HepG2 (cell line): ENCODE measurements around the gene MYH7B. TPM values are rescaled to one million over a fixed set of nuclear protein-coding genes. Genes with fewer than 3 reads are reported as not detected.

Experiments used
- ETV6 ChIP-seq: sonication (generic); formaldehyde crosslinking; conservative IDR thresholded peaks from 2 replicates; pipeline ENCODE4 v1.4.0; 2020; ENCODE audit warnings: missing genetic modification reagents
- MTA3 ChIP-seq: sonication (generic); formaldehyde crosslinking; IDR thresholded peaks from 2 replicates; pipeline ENCODE4 v1.4.0; 2020; ENCODE audit warnings: missing genetic modification reagents
- MZF1 ChIP-seq: sonication (generic); formaldehyde crosslinking; IDR thresholded peaks from 2 replicates; pipeline ENCODE4 v1.8.1; 2023; ENCODE audit warnings: mild to moderate bottlenecking, missing genetic modification reagents, borderline replicate concordance
- SMAD9 ChIP-seq: sonication (generic); formaldehyde crosslinking; IDR thresholded peaks from 2 replicates; pipeline ENCODE4 v1.5.1; 2020; ENCODE audit warnings: mild to moderate bottlenecking, missing genetic modification reagents
- SMC3 ChIP-seq: IDR thresholded peaks from 2 replicates; pipeline ENCODE4 v1.6.1; 2011; ENCODE audit warnings: low read length, improper control_type of control experiment
- TOE1 ChIP-seq: sonication (generic); formaldehyde crosslinking; IDR thresholded peaks from 2 replicates; pipeline ENCODE4 v1.4.0; 2020; ENCODE audit warnings: mild to moderate bottlenecking, missing genetic modification reagents
- ZNF12 ChIP-seq: sonication (generic); formaldehyde crosslinking; IDR thresholded peaks from 2 replicates; pipeline ENCODE4 v1.5.0; 2020; ENCODE audit warnings: missing genetic modification reagents
- ZNF562 ChIP-seq: sonication (generic); formaldehyde crosslinking; IDR thresholded peaks from 2 replicates; pipeline ENCODE4 v1.8.0; 2022; ENCODE audit warnings: missing genetic modification reagents, borderline replicate concordance
- ZNF773 ChIP-seq: sonication (generic); formaldehyde crosslinking; IDR thresholded peaks from 2 replicates; pipeline ENCODE4 v1.4.0; 2020; ENCODE audit warnings: missing genetic modification reagents, borderline replicate concordance
- ZNF883 ChIP-seq: sonication (generic); formaldehyde crosslinking; IDR thresholded peaks from 2 replicates; pipeline ENCODE4 v1.5.1; 2020; ENCODE audit warnings: mild to moderate bottlenecking, missing genetic modification reagents; ENCODE audit errors: not compliant biosample characterization
- ZSCAN21 ChIP-seq: sonication (generic); formaldehyde crosslinking; IDR thresholded peaks from 2 replicates; pipeline ENCODE4 v1.8.0; 2022; ENCODE audit warnings: mild to moderate bottlenecking, missing genetic modification reagents, moderate library complexity, borderline replicate concordance
- polyA plus RNA-seq, 8 experiments: library from polyadenylated mRNA; depleted of rRNA in 3 of 8; stranded (reverse) in 7 of 8; unstranded in 1 of 8; fragments of >200 nt; fragmentation: Illumina TruSeq in 4 of 8; extraction: Trizol in 4 of 8; gene quantifications; 2 replicates each; pipeline versions ENCODE4 v1.2.1 to v1.2.3, GENCODE V29; 2011 to 2016; ENCODE audit warnings: low read depth in 4 of 8, missing spikeins in 1 of 8, mixed read lengths in 1 of 8; ENCODE audit not compliant: insufficient read depth in 1 of 8
- total RNA-seq, 5 experiments: library from RNA; depleted of rRNA; stranded (reverse); fragments of >200 nt; fragmentation: Illumina TruSeq; extraction: Trizol; gene quantifications; 2 replicates each; pipeline ENCODE4 v1.2.3, GENCODE V29; 2016; ENCODE audit warnings: low read depth in 1 of 5
- TF ChIP-seq, protein P1 (sequence below): sonication (generic); formaldehyde crosslinking; conservative IDR thresholded peaks from 2 replicates; pipeline ENCODE4 v1.4.0; 2020; ENCODE audit warnings: missing genetic modification reagents
- TF ChIP-seq, protein P2 (sequence below): sonication (generic); formaldehyde crosslinking; IDR thresholded peaks from 2 replicates; pipeline ENCODE4 v1.4.0; 2020; ENCODE audit warnings: mild to moderate bottlenecking, missing genetic modification reagents
- TF ChIP-seq, protein P3 (sequence below): sonication (generic); formaldehyde crosslinking; IDR thresholded peaks from 2 replicates; pipeline ENCODE4 v1.8.1; 2022; ENCODE audit warnings: low read depth, mild to moderate bottlenecking, missing genetic modification reagents
- TF ChIP-seq, protein P4 (sequence below): sonication (generic); formaldehyde crosslinking; IDR thresholded peaks from 2 replicates; pipeline ENCODE4 v1.5.1; 2020; ENCODE audit warnings: missing genetic modification reagents, mild to moderate bottlenecking, borderline replicate concordance
- TF ChIP-seq, protein P5 (sequence below): sonication (generic); formaldehyde crosslinking; IDR thresholded peaks from 2 replicates; pipeline ENCODE4 v1.8.0; 2022; ENCODE audit warnings: missing genetic modification reagents, mild to moderate bottlenecking, moderate library complexity, borderline replicate concordance
- TF ChIP-seq, protein P6 (sequence below): sonication (generic); formaldehyde crosslinking; IDR thresholded peaks from 2 replicates; pipeline ENCODE4 v1.9.0; 2022; ENCODE audit warnings: missing genetic modification reagents, mild to moderate bottlenecking, borderline replicate concordance

MYH7B gene
- total and polyA plus RNA-seq, 2 of the 13 experiments (the other 11 are each of a cell fraction or from before 2014, with no cell fraction given): 0.05 to 0.20 TPM

DNA sequence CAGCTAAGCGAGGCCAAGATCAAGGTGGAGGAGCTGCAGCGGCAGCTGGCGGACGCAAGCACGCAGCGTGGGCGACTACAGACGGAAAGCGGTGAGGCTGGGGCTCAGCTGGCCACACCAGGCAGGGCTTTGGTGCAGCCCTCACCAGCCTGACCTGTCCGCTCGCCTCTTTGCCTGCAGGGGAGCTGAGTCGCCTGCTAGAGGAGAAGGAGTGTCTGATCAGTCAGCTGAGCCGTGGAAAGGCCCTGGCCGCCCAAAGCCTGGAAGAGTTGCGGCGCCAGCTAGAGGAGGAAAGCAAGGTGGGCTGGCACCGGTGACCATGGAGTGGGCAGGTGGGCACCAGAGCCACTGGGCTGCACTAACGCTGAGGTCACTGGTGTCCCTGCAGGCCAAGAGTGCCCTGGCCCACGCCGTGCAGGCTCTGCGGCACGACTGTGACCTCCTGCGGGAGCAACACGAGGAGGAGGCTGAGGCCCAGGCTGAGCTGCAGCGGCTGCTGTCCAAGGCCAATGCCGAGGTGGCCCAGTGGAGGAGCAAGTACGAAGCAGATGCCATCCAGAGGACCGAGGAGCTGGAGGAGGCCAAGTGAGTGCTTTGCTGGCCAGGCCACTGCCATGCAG is 42.8 kb downstream of the MYH7B start (continued):
- TF ChIP-seq, protein P1, sequence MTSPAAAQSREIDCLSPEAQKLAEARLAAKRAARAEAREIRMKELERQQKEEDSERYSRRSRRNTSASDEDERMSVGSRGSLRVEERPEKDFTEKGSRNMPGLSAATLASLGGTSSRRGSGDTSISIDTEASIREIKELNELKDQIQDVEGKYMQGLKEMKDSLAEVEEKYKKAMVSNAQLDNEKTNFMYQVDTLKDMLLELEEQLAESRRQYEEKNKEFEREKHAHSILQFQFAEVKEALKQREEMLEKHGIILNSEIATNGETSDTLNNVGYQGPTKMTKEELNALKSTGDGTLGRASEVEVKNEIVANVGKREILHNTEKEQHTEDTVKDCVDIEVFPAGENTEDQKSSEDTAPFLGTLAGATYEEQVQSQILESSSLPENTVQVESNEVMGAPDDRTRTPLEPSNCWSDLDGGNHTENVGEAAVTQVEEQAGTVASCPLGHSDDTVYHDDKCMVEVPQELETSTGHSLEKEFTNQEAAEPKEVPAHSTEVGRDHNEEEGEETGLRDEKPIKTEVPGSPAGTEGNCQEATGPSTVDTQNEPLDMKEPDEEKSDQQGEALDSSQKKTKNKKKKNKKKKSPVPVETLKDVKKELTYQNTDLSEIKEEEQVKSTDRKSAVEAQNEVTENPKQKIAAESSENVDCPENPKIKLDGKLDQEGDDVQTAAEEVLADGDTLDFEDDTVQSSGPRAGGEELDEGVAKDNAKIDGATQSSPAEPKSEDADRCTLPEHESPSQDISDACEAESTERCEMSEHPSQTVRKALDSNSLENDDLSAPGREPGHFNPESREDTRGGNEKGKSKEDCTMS (CRISPR knock-in tag): no peak
- TF ChIP-seq, protein P2, sequence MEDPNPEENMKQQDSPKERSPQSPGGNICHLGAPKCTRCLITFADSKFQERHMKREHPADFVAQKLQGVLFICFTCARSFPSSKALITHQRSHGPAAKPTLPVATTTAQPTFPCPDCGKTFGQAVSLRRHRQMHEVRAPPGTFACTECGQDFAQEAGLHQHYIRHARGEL: no peak
- TF ChIP-seq ZNF883 (CRISPR knock-in tag): no peak
- TF ChIP-seq, protein P3, sequence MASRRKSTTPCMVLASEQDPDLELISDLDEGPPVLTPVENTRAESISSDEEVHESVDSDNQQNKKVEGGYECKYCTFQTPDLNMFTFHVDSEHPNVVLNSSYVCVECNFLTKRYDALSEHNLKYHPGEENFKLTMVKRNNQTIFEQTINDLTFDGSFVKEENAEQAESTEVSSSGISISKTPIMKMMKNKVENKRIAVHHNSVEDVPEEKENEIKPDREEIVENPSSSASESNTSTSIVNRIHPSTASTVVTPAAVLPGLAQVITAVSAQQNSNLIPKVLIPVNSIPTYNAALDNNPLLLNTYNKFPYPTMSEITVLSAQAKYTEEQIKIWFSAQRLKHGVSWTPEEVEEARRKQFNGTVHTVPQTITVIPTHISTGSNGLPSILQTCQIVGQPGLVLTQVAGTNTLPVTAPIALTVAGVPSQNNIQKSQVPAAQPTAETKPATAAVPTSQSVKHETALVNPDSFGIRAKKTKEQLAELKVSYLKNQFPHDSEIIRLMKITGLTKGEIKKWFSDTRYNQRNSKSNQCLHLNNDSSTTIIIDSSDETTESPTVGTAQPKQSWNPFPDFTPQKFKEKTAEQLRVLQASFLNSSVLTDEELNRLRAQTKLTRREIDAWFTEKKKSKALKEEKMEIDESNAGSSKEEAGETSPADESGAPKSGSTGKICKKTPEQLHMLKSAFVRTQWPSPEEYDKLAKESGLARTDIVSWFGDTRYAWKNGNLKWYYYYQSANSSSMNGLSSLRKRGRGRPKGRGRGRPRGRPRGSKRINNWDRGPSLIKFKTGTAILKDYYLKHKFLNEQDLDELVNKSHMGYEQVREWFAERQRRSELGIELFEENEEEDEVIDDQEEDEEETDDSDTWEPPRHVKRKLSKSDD (CRISPR knock-in tag): no peak; the same call in 1 of the 2 replicates
- 0 out of 2 replicates have a peak, but pooled peaks have one; percentile 60 for TF ChIP-seq ZSCAN21 (CRISPR knock-in tag)
- TF ChIP-seq ZNF12 (CRISPR knock-in tag): no peak
- no peak for TF ChIP-seq SMAD9
- TF ChIP-seq, protein P4, sequence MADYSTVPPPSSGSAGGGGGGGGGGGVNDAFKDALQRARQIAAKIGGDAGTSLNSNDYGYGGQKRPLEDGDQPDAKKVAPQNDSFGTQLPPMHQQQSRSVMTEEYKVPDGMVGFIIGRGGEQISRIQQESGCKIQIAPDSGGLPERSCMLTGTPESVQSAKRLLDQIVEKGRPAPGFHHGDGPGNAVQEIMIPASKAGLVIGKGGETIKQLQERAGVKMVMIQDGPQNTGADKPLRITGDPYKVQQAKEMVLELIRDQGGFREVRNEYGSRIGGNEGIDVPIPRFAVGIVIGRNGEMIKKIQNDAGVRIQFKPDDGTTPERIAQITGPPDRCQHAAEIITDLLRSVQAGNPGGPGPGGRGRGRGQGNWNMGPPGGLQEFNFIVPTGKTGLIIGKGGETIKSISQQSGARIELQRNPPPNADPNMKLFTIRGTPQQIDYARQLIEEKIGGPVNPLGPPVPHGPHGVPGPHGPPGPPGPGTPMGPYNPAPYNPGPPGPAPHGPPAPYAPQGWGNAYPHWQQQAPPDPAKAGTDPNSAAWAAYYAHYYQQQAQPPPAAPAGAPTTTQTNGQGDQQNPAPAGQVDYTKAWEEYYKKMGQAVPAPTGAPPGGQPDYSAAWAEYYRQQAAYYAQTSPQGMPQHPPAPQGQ: no peak
- TF ChIP-seq ETV6: no peak
- TF ChIP-seq MTA3 (CRISPR knock-in tag): no peak
- no peak for TF ChIP-seq SMC3
- no peak for TF ChIP-seq TOE1 (CRISPR knock-in tag)
- no peak for TF ChIP-seq ZNF773 (CRISPR knock-in tag)
- TF ChIP-seq, protein P5, sequence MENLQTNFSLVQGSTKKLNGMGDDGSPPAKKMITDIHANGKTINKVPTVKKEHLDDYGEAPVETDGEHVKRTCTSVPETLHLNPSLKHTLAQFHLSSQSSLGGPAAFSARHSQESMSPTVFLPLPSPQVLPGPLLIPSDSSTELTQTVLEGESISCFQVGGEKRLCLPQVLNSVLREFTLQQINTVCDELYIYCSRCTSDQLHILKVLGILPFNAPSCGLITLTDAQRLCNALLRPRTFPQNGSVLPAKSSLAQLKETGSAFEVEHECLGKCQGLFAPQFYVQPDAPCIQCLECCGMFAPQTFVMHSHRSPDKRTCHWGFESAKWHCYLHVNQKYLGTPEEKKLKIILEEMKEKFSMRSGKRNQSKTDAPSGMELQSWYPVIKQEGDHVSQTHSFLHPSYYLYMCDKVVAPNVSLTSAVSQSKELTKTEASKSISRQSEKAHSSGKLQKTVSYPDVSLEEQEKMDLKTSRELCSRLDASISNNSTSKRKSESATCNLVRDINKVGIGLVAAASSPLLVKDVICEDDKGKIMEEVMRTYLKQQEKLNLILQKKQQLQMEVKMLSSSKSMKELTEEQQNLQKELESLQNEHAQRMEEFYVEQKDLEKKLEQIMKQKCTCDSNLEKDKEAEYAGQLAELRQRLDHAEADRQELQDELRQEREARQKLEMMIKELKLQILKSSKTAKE (CRISPR knock-in tag): no peak
- TF ChIP-seq MZF1: no peak
- TF ChIP-seq, protein P6, sequence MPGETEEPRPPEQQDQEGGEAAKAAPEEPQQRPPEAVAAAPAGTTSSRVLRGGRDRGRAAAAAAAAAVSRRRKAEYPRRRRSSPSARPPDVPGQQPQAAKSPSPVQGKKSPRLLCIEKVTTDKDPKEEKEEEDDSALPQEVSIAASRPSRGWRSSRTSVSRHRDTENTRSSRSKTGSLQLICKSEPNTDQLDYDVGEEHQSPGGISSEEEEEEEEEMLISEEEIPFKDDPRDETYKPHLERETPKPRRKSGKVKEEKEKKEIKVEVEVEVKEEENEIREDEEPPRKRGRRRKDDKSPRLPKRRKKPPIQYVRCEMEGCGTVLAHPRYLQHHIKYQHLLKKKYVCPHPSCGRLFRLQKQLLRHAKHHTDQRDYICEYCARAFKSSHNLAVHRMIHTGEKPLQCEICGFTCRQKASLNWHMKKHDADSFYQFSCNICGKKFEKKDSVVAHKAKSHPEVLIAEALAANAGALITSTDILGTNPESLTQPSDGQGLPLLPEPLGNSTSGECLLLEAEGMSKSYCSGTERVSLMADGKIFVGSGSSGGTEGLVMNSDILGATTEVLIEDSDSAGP (CRISPR knock-in tag): peak; percentile 12; the same call in 1 of the 2 replicates
- TF ChIP-seq ZNF562 (CRISPR knock-in tag): no peak
